Endothelial cell (in vitro differentiated cells): ENCODE data around the gene CTTNBP2NL. TPM values are rescaled to one million over a fixed set of nuclear protein-coding genes. Genes with fewer than 3 reads are reported as not detected.
A peak's percentile ranks its signal among the peaks of the same experiment; 100 is the strongest.

Source experiments
- DNase-seq: peaks from one replicate; pipeline ENCODE4 v3.0.0; 2021; ENCODE audit warnings: low spot score
- H3K27ac Mint-ChIP-seq: one replicate; pipeline ENCODE4 v1.8.0; 2021; ENCODE audit warnings: mixed read lengths, inconsistent platforms; ENCODE audit not compliant: unreplicated experiment
- H3K27me3 Mint-ChIP-seq: one replicate; pipeline ENCODE4 v1.8.0; 2021; ENCODE audit warnings: mild to moderate bottlenecking, moderate library complexity, mixed read lengths, inconsistent platforms; ENCODE audit not compliant: unreplicated experiment
- H3K36me3 Mint-ChIP-seq: one replicate; pipeline ENCODE4 v1.8.0; 2021; ENCODE audit warnings: mild to moderate bottlenecking, low read depth, mixed read lengths, inconsistent platforms; ENCODE audit not compliant: unreplicated experiment
- H3K4me1 Mint-ChIP-seq: one replicate; pipeline ENCODE4 v1.8.0; 2021; ENCODE audit warnings: mild to moderate bottlenecking, mixed read lengths, inconsistent platforms; ENCODE audit not compliant: unreplicated experiment
- H3K4me3 Mint-ChIP-seq: one replicate; pipeline ENCODE4 v1.8.0; 2021; ENCODE audit warnings: mild to moderate bottlenecking, mixed read lengths, inconsistent platforms; ENCODE audit not compliant: unreplicated experiment
- H3K9me3 Mint-ChIP-seq: one replicate; pipeline ENCODE4 v1.8.0; 2021; ENCODE audit warnings: mixed read lengths, inconsistent platforms; ENCODE audit not compliant: unreplicated experiment
- CTCF ChIP-seq: fragments of 200-600 bp; sonication (generic); IDR thresholded peaks from one replicate; pipeline ENCODE4 v1.5.0; 2021; ENCODE audit warnings: antibody characterized with exemption; ENCODE audit not compliant: unreplicated experiment
- total RNA-seq: library from RNA; stranded (reverse); fragmentation: NEBNext Ultra II Directional; extraction: Animal tissue kit (Norgen Biotek cat#: 25700); gene quantifications from one replicate; pipeline ENCODE4 v1.2.1, GENCODE V29; 2021; ENCODE audit not compliant: unreplicated experiment

Gene CTTNBP2NL
- total RNA-seq, 1 donor from 2014 or later = 84.0 TPM

- Mint-ChIP-seq H3K4me1 (peaks cover 2% of the 10 kb centered on the region), H3K27ac (no peak overlapping the region), H3K36me3 (no peaks in the 10 kb centered on the region), H3K9me3 (no peaks in the 10 kb centered on the region), H3K4me3 (no peak overlapping the region), H3K27me3 (peaks cover 2% of the 10 kb centered on the region)
- no peak for DNase-seq
- no peak for TF ChIP-seq CTCF
Measured at GRCh38 chr1:112496290-112496689, 100.3 kb downstream of the CTTNBP2NL start.

GRCh38 chr1:112501810-112502641 lies 106.0 kb downstream of the CTTNBP2NL start:
- Mint-ChIP-seq H3K27ac (no peak overlapping the region), H3K27me3 (peaks cover 22% of the 10 kb centered on the region)

GRCh38 chr1:112502826-112503225 lies 106.8 kb downstream of the CTTNBP2NL start:
- H3K36me3 Mint-ChIP-seq = peaks cover 16% of the 10 kb centered on the region
- H3K9me3 Mint-ChIP-seq = no peaks in the 10 kb centered on the region
- H3K27me3 Mint-ChIP-seq = peaks cover 28% of the 10 kb centered on the region
- peaks cover 6% of the 10 kb centered on the region for H3K4me1 Mint-ChIP-seq
- H3K4me3 Mint-ChIP-seq = no peak overlapping the region
- H3K27ac Mint-ChIP-seq = no peak overlapping the region
- DNase-seq = no peak
- TF ChIP-seq CTCF = no peak

More at GRCh38 chr1:112501810-112502641, 106.0 kb downstream of the CTTNBP2NL start:
- peak overlapping the region; percentile 81 for H3K4me3 Mint-ChIP-seq
- no peaks in the 10 kb centered on the region for H3K9me3 Mint-ChIP-seq
- no peak for TF ChIP-seq CTCF
- peaks cover 2% of the 10 kb centered on the region for H3K4me1 Mint-ChIP-seq
- peaks cover 14% of the 10 kb centered on the region for H3K36me3 Mint-ChIP-seq
- DNase-seq = peak; percentile 53

- Mint-ChIP-seq H3K36me3 (peaks cover 16% of the 10 kb centered on the region), H3K27ac (no peak overlapping the region), H3K4me3 (no peak overlapping the region), H3K4me1 (peaks cover 6% of the 10 kb centered on the region), H3K9me3 (no peaks in the 10 kb centered on the region), H3K27me3 (peaks cover 28% of the 10 kb centered on the region)
- DNase-seq = no peak
- TF ChIP-seq CTCF = no peak
Measured at GRCh38 chr1:112504001-112504660, 108.1 kb downstream of the CTTNBP2NL start.
